GM12874 (cell line): Measurements from ENCODE around the gene DCAF4L1.

Experiments used
- CTCF ChIP-seq: IDR thresholded peaks from 2 replicates; pipeline ENCODE4 v1.5.1; 2011; ENCODE audit warnings: low read depth, mild to moderate bottlenecking, control low read depth, low read length, moderate library complexity; ENCODE audit not compliant: insufficient read depth

Gene DCAF4L1

GRCh38 chr4:41981456-41981855 is at the start of gene DCAF4L1:
Gene DCAF4L1, plus strand, starts transcription at chr4:41981756. Its CDS starts 37 bp downstream, at chr4:41981793.
- TF ChIP-seq CTCF: no peak

GRCh38 chr4:41932988-41933387 is 48.6 kb upstream of the DCAF4L1 start:
- TF ChIP-seq CTCF: no peak

GRCh38 chr4:41933997-41934503 is 47.5 kb upstream of the DCAF4L1 start:
- TF ChIP-seq CTCF: no peak

- TF ChIP-seq CTCF: no peak
Measured at GRCh38 chr4:41934514-41934900, 47.0 kb upstream of the DCAF4L1 start.

GRCh38 chr4:41934901-41935651 is 46.5 kb upstream of the DCAF4L1 start, which contains the start of gene TMEM33:
Gene TMEM33, plus strand, starts transcription at chr4:41935429. Its CDS starts 56 bp downstream, at chr4:41935485.
- no peak for TF ChIP-seq CTCF

- TF ChIP-seq CTCF: no peak
Measured at GRCh38 chr4:41935652-41936021, 45.9 kb upstream of the DCAF4L1 start.

GRCh38 chr4:41939016-41939626 is 42.4 kb upstream of the DCAF4L1 start:
- no peak for TF ChIP-seq CTCF
